H7 (cell line): ENCODE measurements around the gene TMEM259. TPM values are rescaled to one million over a fixed set of nuclear protein-coding genes. Genes with fewer than 3 reads are reported as not detected.

ENCODE experiments used
- DNase-seq: peaks from one replicate; pipeline ENCODE4 v3.0.0; 2012
- H3K27me3 ChIP-seq: 2 replicates; pipeline ENCODE4 v1.6.0; 2011; ENCODE audit warnings: mild to moderate bottlenecking, low read length; ENCODE audit not compliant: control insufficient read depth, insufficient read depth
- H3K36me3 ChIP-seq: replicated peaks from 2 replicates; pipeline ENCODE4 v1.5.1; 2011; ENCODE audit warnings: low read length; ENCODE audit not compliant: control insufficient read depth, insufficient read depth
- H3K4me3 ChIP-seq: 2 replicates; pipeline ENCODE4 v1.5.1; 2011; ENCODE audit warnings: low read depth, mild to moderate bottlenecking, control low read depth, low read length, moderate library complexity; ENCODE audit not compliant: insufficient read depth
- total RNA-seq: library from RNA; depleted of rRNA; stranded (reverse); fragments of >200 nt; shearing (Covaris generic); gene quantifications from 2 replicates; pipeline ENCODE4 v1.2.3, GENCODE V29; 2014; rRNA removed

TMEM259 gene
- total RNA-seq = 153 and 185 TPM in 2 replicates

DNA sequence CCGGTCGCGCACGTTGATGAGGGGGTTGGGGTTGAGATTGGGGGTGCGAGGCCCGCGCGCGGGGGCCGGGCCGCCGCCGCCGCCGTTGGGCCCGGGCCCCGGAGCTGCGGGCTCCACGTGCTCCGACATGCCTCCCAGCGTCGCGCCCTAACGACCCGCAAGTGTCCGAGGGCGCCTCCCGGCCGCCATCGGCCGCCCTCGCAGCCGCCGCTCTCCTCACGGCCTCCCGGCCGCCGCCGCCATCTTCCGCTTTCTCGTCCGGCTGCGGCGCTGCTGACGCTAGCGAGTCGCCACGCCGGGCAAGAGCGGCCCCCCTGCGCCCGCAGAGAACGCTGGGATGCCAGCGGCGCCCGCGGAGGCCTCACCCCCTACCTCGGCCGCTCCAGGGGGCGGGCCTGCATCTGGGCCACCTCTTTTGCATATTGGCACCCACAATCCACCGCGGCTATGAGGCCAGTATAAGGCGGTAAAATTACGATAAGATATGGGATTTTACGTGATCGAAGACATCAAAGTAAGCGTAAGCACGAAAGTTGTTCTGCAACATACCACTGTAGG lies at the start of gene TMEM259:
TMEM259 (minus strand) TSS at position 256 of the 558 bp plus-strand sequence; CDS start at position 129, 127 bp downstream.
- DNase-seq = peak; percentile 98
- Histone ChIP-seq H3K27me3 (no peaks in the 10 kb centered on the region), H3K4me3 (peak within 1 kb of the TSS; percentile 86), H3K36me3 (no peaks in the 10 kb centered on the region; the same call in 1 of the 2 replicates)

GRCh38 chr19:1070576-1070930 lies 49.6 kb upstream of the TMEM259 start:
- DNase-seq = peak; percentile 90
- peaks cover 3% of the 10 kb centered on the region for H3K36me3 ChIP-seq
- peaks cover 38% of the 10 kb centered on the region; the same call in 1 of the 2 replicates for H3K27me3 ChIP-seq
- peak overlapping the region; percentile 48 for H3K4me3 ChIP-seq

- Histone ChIP-seq H3K36me3 (peaks cover 3% of the 10 kb centered on the region), H3K27me3 (peaks cover 43% of the 10 kb centered on the region)
These were observed 48.3 kb upstream of the TMEM259 start for GRCh38 chr19:1069009-1069779.

GRCh38 chr19:1068009-1069001 lies 47.4 kb upstream of the TMEM259 start:
- no peak for DNase-seq
- Histone ChIP-seq H3K27me3 (peaks cover 43% of the 10 kb centered on the region), H3K4me3 (no peak overlapping the region; the same call in 1 of the 2 replicates), H3K36me3 (peaks cover 1% of the 10 kb centered on the region; the same call in 1 of the 2 replicates)

More at GRCh38 chr19:1069009-1069779, 48.3 kb upstream of the TMEM259 start:
- H3K4me3 ChIP-seq = no peak overlapping the region
- no peak for DNase-seq

GRCh38 chr19:1067341-1067957 lies 46.5 kb upstream of the TMEM259 start:
- DNase-seq = no peak
- H3K4me3 ChIP-seq = peak overlapping the region; percentile 38
- no peaks in the 10 kb centered on the region for H3K36me3 ChIP-seq
- peaks cover 43% of the 10 kb centered on the region for H3K27me3 ChIP-seq

DNA sequence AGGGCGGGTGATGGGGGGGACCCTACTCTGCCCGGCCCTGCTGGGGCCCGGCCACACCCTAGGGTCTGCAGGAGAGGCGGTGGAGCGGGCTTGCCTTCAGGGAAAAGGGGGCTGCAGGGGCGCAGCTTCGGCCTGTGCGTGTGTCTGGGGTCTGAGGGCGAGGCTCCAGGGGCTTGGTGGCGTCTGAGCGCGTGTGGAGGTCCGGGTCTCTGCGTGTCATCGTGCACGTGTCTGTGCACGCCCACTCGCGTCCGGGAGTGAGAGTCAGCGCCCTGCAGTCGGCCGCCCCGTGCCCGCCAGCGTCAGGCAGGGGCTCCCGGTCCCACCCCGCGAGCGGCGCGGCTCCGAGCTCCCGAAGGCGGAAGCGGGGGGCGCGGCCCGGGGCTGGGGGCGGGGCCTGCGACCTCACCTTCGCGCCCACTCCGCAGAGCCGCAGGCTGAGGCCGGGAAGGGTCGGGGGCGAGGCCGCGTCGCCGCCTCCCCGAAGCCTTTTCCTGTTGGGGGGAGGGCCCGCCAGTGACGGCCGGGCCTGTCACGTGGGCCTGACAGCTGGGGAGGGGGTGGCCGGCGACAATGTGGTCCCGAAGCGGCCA lies 45.9 kb upstream of the TMEM259 start, which contains the start of gene ARHGAP45:
ARHGAP45 (plus strand) TSS at position 420 of the 593 bp plus-strand sequence. CDS start 239 bp downstream, outside the sequence.
- Histone ChIP-seq H3K27me3 (peaks cover 43% of the 10 kb centered on the region), H3K36me3 (no peaks in the 10 kb centered on the region), H3K4me3 (peak within 1 kb of the TSS; percentile 38)
- DNase-seq = peak; percentile 94

- Histone ChIP-seq H3K4me3 (peak overlapping the region; percentile 38), H3K36me3 (no peaks in the 10 kb centered on the region), H3K27me3 (peaks cover 39% of the 10 kb centered on the region)
- DNase-seq = no peak
These were observed 45.4 kb upstream of the TMEM259 start for GRCh38 chr19:1066251-1066747.

- H3K36me3 ChIP-seq = peaks cover 1% of the 10 kb centered on the region; the same call in 1 of the 2 replicates
- peaks cover 34% of the 10 kb centered on the region for H3K27me3 ChIP-seq
- peak; percentile 76 for DNase-seq
- H3K4me3 ChIP-seq = peak overlapping the region; percentile 52; the same call in 1 of the 2 replicates
These were observed 44.7 kb upstream of the TMEM259 start for GRCh38 chr19:1065606-1066109.

DNA sequence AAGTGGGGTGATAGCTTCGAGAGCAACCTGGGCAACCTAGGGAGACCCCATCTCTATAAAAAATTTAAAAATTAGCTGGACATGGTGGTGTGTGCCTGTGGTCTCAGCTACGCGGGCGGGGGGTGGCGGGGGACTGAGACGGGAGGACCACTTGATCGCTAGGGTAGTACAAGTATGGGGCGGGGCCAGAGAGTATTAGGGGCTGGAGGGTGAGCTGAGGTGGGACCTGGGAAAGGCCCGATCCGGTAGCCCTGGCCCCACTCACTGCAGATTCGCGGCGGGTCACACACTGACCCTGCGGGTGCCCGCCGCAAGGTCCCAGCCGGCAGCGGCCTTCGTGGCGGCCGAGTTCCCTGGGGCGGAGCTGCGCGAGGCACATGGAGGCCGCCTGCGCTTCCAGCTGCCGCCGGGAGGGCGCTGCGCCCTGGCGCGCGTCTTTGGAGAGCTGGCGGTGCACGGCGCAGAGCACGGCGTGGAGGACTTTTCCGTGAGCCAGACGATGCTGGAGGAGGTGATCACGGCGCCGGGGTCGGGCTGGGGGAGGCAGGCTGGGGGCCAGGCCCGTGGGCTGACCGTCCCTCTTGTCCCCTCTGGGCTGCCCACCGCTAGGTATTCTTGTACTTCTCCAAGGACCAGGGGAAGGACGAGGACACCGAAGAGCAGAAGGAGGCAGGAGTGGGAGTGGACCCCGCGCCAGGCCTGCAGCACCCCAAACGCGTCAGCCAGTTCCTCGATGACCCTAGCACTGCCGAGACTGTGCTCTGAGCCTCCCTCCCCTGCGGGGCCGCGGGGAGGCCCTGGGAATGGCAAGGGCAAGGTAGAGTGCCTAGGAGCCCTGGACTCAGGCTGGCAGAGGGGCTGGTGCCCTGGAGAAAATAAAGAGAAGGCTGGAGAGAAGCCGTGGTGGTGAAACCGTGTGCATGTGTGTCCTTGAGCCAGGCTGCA lies 44.0 kb upstream of the TMEM259 start:
- Histone ChIP-seq H3K4me3 (peak overlapping the region; percentile 52), H3K36me3 (peaks cover 1% of the 10 kb centered on the region; the same call in 1 of the 2 replicates), H3K27me3 (peaks cover 30% of the 10 kb centered on the region)
- peak; percentile 93 for DNase-seq

DNA sequence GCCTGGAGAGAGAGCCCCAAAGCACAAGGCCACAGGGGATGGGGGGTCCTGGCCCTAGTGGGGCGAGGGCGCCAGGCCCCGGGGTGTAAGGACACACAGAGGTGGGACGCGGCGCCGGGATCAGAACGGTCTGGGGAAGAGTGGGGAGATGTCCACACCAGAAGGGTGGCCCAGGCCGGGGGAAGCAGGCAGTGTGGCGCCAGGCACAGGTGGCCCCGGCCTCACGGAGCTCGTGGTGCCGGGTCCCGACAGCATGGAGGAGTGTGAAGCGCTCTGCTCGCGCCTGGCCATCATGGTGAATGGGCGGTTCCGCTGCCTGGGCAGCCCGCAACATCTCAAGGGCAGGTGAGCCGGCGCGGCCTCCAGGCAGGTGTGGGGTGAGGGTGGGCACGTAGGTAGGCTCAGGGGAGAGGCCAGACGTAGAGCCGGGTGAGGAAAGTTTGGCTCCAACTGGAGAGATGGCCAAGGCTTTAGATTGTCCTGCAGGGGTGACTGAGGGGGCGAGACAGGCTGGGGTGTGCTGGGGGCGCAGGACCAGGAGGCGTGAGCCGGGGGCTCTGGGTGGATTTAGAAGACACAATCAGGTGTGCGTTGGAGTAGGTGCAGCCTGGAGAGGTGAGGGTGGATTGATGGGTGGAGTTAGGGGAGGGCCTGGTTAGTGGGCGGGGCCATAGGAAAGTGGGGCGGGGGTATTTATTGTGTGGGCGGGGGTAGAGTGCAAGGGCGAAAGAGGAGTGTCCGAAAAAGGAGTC lies 43.2 kb upstream of the TMEM259 start:
- H3K27me3 ChIP-seq = peaks cover 26% of the 10 kb centered on the region

GRCh38 chr19:1063030-1063908 lies 42.3 kb upstream of the TMEM259 start:
- DNase-seq = peak; percentile 88
- H3K4me3 ChIP-seq = peak overlapping the region; percentile 39
- H3K27me3 ChIP-seq = peaks cover 23% of the 10 kb centered on the region
- H3K36me3 ChIP-seq = peaks cover 1% of the 10 kb centered on the region; the same call in 1 of the 2 replicates

More for the DNA sequence above, 43.2 kb upstream of the TMEM259 start:
- H3K4me3 ChIP-seq = peak overlapping the region; percentile 52
- H3K36me3 ChIP-seq = peaks cover 1% of the 10 kb centered on the region; the same call in 1 of the 2 replicates
- DNase-seq = peak; percentile 94
